Stromal cell of bone marrow (primary cell): ENCODE measurements around the gene MAD2L1BP.
A peak's percentile ranks its signal among the peaks of the same experiment; 100 is the strongest.

Source experiments
- DNase-seq: peaks from one replicate; pipeline ENCODE4 v3.0.0-alpha.2; 2012; ENCODE audit warnings: low read depth

MAD2L1BP gene

GRCh38 chr6:43683708-43684455, 48.2 kb downstream of the MAD2L1BP start:
- DNase-seq = no peak

DNA sequence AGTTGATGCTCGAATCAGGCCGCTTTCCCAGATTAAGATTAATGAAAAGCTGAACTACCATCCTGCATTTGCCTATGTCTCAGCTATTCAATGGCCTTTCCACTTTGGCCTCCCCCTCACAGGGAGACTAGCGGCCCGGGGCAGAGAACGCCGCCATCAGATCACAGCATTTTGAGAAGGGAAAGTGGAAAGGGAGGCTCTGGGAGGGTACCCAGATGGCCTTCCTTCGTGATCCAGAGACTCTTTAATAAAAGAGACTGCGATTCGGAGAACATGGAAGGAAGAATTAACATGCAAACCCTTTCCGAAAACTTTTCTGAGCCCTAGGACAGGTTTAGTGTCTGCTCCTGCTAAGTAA, 51.4 kb downstream of the MAD2L1BP start:
- no peak for DNase-seq

GRCh38 chr6:43687437-43688347, 52.1 kb downstream of the MAD2L1BP start, which contains the start of gene MRPS18A:
Gene MRPS18A (minus strand): TSS chr6:43687791. CDS start chr6:43687779, 12 bp downstream.
- peak; percentile 59 for DNase-seq

DNA sequence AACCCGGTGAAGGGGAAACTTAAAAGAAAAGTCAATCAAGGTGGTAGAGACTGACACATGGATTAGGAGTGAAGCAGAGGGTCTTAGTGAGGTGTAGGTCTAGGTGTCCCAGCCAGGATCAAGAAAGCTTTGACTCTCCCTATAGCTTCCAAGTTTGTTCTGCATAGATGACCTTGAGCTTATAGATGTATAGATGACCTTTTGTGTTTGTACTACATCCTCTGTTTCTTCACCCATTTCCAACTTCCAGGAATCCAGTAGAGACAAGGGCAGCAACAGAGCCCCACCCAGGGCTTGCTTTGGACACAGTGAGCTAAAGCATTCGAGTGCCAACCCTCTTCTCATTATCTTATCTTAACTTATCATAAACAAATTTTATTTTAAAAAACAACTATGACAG, 53.8 kb downstream of the MAD2L1BP start:
- DNase-seq = no peak
